ENCODE data around the gene CARD11. TPM values are rescaled to one million over a fixed set of nuclear protein-coding genes. Genes with fewer than 3 reads are reported as not detected.

CARD11 gene
- total RNA-seq, 1 experiment from 2014 or later = 0.82 TPM

DNA sequence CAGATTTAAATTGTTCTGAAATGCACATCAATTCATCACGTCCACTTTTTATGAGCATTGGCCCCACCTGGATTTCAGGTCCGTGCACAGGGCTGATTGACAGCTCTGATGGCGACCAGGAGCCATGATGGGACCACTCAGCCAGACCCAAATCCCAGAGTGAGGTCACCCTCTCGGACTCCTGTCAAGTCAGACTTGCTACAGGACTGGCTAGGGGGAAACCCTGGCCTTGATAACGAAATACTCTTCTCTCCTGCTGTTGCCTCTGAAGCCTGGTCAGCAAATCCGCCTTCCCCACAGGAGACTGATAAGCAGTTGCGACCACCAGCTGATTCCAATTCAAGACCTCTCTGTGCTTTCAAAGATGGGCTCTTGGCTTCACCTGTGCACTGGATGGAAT lies 76.4 kb downstream of the CARD11 start:
- intact Hi-C loops (cut with micrococcal nuclease; ENCODE audit: unreplicated experiment) = no loop called here
- ATAC-seq (no peak), DNase-seq (ENCODE audit: low read depth, low spot score) (no peak)
- Histone ChIP-seq H3K36me3 (ENCODE audit: control insufficient read depth, insufficient read depth, low read length) (no peaks in the 10 kb centered on the region), H3K27me3 (ENCODE audit: control insufficient read depth, insufficient read depth, low read length) (no peaks in the 10 kb centered on the region), H3K4me3 (ENCODE audit: low read depth in 2 of 2, low read length in 2 of 2) (no peak overlapping the region), H3K4me1 (ENCODE audit: control insufficient read depth, insufficient read depth, low read length) (no peaks in the 10 kb centered on the region), H3K27ac (ENCODE audit: low read length) (no peak overlapping the region), H3K9me3 (ENCODE audit: control insufficient read depth, insufficient read depth, low read depth, low read length) (peaks cover 8% of the 10 kb centered on the region; the same call in 1 of the 2 replicates)
- CTCF ChIA-PET = no interaction called here
- in situ Hi-C loops (cut with HindIII; ENCODE audit: low pct_unique_long_range_greater_than_20kb, low sequenced_read_pairs) = no loop called here
- POLR2A ChIA-PET = interaction anchor here (0.5 kb wide), 1 partner anchor 916 kb away, joined by 8 read pairs; no protein-coding TSS in a partner anchor
- TF ChIP-seq SIN3A (IDR thresholded peaks at IDR 0.05; ENCODE audit: borderline replicate concordance, insufficient read depth, low read depth, low read length) = no peak
- TF ChIP-seq REST (IDR thresholded peaks at IDR 0.05; ENCODE audit: insufficient read depth in 1 of 2, low read depth in 2 of 2, low read length in 1 of 2) = no peak
- no peak for TF ChIP-seq TCF7L2 (IDR thresholded peaks at IDR 0.05; ENCODE audit: low read depth, low read length)
- TF ChIP-seq CTCF (IDR thresholded peaks at IDR 0.05) = no peak
- no peak for TF ChIP-seq POLR2AphosphoS5 (IDR thresholded peaks at IDR 0.05; ENCODE audit: low read depth, low read length)
- BruUV-seq (replicated peaks) = no TSS peak

- no peak for TF ChIP-seq CTCF (IDR thresholded peaks at IDR 0.05)
- no peak for TF ChIP-seq POLR2AphosphoS5 (IDR thresholded peaks at IDR 0.05; ENCODE audit: low read depth, low read length)
- TF ChIP-seq SIN3A (IDR thresholded peaks at IDR 0.05; ENCODE audit: borderline replicate concordance, insufficient read depth, low read depth, low read length) = no peak
- TF ChIP-seq REST (IDR thresholded peaks at IDR 0.05; ENCODE audit: insufficient read depth in 1 of 2, low read depth in 2 of 2, low read length in 1 of 2) = no peak
- TF ChIP-seq TCF7L2 (IDR thresholded peaks at IDR 0.05; ENCODE audit: low read depth, low read length) = no peak
- Histone ChIP-seq H3K4me3 (ENCODE audit: low read depth in 2 of 2, low read length in 2 of 2) (no peak overlapping the region), H3K27ac (ENCODE audit: low read length) (no peak overlapping the region), H3K4me1 (ENCODE audit: control insufficient read depth, insufficient read depth, low read length) (no peaks in the 10 kb centered on the region), H3K27me3 (ENCODE audit: control insufficient read depth, insufficient read depth, low read length) (no peaks in the 10 kb centered on the region), H3K36me3 (ENCODE audit: control insufficient read depth, insufficient read depth, low read length) (no peaks in the 10 kb centered on the region), H3K9me3 (ENCODE audit: control insufficient read depth, insufficient read depth, low read depth, low read length) (peaks cover 8% of the 10 kb centered on the region; the same call in 1 of the 2 replicates)
- in situ Hi-C loops (cut with HindIII; ENCODE audit: low pct_unique_long_range_greater_than_20kb, low sequenced_read_pairs) = no loop called here
- no TSS peak for BruUV-seq (replicated peaks)
- intact Hi-C loops (cut with micrococcal nuclease; ENCODE audit: unreplicated experiment) = no loop called here
- ChIA-PET POLR2A (interaction anchor here (0.5 kb wide), 1 partner anchor 915 kb away, joined by 8 read pairs; no protein-coding TSS in a partner anchor), CTCF (interaction anchor here (0.6 kb wide), 1 partner anchor 39 kb away, joined by 6 read pairs; no protein-coding TSS in a partner anchor)
- DNase-seq (ENCODE audit: low read depth, low spot score) (no peak), ATAC-seq (no peak)
Observed at GRCh38 chr7:2966466-2967078, 77.1 kb downstream of the CARD11 start.
